ENCODE measurements around the gene OSBPL3.

OSBPL3 gene

DNA sequence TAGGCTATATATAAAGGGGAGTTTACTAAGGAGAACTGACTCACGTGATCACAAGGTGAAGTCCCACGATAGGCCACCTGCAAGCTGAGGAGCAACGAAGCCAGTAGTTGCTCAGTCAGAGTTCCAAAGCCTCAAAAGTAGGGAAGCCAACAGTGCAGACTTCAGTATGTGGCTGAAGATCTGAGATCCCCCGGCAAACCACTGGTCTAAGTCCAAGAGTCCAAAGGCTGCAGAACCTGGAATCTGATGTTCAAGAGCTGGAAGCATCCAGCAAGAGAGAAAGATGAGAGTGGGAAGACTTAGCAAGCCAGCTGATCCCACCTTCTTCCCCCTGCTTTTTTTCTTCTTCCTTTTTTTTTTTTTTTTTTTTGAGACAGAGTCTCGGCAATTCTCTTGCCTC is 195.7 kb downstream of the OSBPL3 start:
- no peak for DNase-seq

DNA sequence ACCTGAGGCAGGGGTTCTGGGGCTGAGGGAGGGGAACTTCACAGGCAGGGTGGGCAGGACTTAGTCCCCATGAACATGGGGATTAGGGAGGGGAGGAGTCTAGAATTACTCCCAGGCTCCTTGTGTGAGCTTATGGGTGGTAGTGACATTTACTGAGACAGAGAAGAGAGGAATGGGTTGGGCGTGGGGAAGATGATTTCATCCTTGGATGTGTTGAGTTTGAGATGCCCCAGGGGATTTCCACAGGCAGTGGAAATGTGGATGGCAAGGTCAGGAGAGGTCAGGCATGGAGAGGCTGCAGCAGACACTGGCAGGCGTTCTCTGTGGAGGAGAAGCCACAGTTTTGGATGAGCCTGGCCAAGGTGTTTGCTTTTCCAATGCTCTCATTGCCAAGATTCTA is 196.3 kb downstream of the OSBPL3 start:
- DNase-seq, result no peak

DNA sequence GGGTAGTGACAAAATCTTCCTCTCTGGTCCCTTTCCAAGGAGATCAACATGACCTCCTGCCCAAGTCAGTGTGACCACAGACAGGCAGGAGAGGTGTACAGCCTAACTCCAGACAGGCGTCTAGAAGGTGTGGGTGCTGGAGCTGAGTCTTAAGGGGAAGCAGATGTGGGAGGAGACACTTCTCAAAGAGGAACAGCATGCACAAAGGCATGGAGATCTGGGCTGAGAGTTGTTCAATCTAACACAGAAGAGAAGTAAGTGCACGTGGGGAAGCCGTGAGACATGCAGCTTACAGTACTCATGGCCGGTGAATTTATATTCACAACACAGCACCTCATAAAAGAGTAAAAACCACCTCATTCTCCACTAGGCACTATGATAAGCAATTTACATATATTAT is 198.9 kb downstream of the OSBPL3 start:
- no peak for DNase-seq

DNA sequence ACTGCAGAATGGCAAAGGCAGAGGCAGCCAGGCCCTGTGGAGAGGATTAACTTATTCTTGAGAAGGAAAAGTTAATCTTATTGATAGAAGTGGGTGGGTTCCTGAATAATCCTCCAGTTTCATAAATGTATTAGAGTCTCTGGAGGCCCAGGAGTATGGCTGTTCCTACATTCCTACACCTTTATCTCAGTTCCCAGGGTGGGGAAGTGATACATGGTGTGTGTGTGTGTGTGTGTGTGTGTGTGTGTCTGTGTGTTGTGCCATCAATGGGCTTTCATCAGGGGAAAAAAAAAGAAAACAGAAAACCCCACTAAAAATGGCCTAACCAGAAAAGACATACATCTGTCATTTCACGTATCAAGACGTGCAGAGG is 200.7 kb downstream of the OSBPL3 start:
- DNase-seq, result no peak

DNA sequence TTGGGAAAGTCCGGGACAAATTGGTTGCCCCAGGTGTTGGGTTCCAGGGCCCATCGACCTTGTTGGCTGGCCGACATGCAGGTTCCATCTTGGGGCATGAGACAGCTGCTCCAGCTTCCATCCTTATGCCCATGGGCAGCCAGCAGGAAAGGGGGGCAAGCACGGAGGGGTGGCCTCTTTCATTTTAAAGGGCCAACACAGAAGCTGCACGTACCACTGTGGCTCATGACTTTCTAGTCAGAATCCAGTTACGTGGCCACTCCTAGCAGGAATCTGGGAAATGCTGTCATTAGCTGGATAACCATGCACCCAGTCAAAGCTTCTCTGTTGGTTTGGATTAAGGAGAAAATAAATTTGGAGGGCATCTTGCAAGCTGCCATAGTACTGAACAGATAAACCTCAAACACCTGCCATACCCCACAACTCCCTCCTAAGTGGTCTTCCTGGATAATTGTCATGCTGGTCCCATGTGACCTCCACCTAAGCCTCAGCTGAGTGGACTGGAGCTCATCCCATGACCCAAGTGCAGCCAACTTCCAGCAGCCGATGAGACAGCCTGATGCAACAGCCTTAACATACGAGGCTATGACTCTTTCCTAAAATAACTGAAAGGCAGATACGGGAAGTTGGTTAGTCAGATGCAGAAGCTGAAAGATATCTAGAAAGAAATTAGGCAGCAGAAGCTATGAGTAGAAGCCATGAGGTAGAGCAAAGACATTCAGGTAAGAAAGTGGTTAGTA is 201.3 kb downstream of the OSBPL3 start:
- DNase-seq, result peak; percentile 81

DNA sequence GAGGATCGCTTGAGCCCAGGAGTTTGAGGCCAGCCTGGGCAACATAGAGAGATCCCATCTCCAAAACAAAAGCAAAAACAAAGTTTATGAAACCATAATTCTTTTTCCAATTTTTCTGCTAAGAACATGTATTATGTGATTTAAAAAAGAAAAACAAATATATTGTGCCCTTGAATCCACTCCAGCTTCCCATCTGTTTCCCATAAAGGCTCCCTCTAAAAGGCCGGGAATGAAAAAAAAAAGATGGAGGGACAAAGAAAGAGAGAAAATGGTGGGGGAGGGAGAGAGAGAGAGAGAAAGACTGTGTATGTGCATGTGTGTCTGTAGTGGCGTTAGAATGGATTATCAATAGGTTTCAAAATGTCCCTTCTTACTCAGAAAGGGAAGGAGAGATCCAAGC is 202.2 kb downstream of the OSBPL3 start:
- no peak for DNase-seq

DNA sequence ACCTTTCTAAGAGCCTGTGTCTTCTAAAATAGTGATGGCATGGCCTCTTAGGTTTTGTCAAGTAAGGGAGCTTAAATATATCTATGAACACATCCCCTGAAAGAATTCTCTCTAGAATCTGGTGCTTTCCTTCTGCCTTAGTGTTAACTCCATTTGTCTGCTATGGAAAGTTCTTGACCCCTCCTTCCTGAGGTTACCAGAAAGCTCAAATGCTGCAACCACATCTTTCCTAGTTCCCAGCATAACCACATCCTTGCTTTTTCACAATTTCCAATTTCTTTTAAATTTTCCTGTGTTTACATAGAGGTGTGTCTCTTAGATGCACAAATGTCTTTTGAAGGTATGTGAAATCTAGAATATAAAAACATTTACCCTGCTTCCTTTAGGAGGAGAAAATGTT is 206.3 kb downstream of the OSBPL3 start:
- no peak for DNase-seq

DNA sequence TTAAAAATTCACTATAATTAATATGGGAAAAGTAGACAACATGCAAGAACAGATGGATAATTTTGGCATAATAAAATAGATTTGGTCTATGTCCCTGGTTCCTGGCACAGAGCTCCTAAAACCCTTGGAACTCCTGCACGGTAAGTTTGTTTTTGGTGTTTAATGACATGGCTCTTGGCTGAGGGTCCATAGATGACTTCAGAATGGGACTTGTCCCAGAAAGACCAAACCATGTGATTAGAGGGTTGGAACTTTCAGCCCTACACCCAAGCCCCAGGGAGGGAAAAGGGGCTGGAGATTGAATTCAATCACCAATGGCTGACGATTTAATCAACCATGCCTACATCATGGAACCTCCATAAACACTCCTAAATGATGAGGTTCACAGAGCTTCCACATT is 210.1 kb downstream of the OSBPL3 start:
- DNase-seq, result no peak

DNA sequence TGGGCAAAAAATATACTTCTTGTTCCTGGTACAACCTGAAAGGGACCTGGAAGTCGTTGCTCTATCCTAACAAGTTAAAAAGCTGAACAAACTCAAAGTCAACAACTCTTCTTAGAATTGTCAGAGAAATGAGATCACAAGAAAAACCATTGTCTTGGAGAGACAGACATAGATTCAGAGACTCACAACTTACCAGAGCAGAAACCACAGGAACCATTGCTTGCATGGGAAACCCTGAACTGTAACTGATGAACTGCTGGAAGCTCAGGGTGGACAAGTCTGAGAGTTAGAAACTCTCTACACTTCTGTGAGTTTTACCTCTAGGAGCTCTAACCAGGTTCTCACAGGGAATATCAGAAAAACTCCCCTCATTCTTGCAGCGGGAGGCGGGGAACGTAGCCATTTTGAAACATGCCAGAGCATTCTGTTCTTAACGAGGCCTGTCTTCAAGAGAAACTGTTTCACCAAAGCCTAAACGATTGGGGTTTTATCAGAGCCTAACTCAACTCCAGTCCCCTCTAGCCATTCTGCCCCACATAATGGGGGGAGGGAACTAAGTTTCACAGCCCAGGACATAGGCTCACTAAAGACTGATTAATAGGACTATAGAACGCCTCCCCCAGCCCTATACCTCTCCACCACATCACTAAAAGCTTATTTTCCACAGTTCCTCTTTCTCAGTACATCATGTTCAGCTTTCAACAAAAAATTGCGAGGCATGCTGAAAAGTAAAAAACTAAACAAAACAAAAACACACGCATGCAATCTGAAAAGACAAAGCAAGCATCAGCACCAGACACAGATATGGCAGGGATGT is 210.8 kb downstream of the OSBPL3 start:
- no peak for DNase-seq

DNA sequence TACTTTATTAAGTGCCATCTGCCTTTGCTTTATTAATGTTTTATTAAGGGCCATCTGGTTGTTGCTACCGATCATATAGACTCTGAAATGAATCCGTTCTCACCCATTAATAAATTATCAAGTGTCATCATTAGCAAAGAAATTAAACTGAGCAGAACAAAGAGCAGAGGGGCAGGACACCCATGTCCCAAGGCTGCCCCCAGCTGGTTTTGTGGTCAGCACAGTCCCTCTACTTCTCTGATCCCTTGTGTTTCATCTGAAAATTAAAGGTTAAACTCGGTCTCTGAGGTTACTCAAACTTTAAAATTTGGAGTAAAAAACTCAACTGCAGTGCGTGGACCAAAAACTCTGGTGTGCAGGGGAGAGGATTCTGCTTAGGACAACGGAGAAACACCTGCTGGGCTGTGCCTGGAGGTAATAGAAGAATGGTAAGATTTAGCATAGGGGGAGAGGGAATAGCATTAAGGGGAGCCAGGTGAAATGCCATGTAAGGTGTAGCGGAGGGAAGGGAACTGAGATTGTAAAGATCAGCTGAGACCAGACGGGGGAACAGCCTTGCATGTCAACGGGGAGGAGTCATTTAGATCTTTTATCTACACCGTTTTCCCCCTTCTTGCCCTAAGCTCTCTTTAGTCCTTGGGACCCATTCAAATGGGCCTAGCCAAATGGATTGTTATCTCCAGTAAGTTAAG is 212.0 kb downstream of the OSBPL3 start:
- DNase-seq, result no peak

DNA sequence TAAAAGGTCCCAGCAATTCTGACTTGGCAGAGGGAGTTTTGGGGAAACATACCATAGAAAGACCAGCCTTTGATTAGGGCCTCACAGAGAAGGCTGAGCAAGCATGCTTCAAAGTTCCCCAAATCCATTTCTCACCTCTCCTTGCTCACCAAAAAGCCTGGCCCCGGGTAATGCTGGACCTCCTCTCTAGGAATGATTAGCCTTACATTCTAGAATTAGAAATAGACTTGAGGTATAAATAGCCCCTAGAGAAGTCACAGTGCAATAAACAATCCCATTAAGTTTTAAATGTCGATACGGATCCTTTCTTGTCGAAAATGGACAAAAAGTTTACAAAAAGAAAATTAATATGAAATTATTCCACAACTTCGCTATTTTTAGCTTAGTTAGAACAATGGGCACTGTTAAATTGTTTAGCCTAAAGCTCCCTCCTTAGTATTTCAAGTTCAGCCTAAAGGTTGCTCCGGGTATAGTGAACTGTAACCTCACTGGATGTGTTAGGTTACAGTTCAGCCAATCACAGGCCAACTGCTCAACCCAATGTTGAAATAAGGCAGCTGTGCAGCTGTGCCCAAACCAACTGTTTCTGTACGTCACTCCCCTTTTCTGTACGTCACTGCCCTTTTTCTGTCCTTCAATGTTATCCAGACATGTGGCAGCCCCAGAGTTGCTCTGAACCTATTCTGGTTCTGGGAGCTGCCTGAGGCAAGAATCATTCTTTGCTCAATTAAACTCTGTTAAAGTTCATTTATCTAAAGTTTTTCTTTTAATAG is 214.8 kb downstream of the OSBPL3 start:
- DNase-seq, result no peak

DNA sequence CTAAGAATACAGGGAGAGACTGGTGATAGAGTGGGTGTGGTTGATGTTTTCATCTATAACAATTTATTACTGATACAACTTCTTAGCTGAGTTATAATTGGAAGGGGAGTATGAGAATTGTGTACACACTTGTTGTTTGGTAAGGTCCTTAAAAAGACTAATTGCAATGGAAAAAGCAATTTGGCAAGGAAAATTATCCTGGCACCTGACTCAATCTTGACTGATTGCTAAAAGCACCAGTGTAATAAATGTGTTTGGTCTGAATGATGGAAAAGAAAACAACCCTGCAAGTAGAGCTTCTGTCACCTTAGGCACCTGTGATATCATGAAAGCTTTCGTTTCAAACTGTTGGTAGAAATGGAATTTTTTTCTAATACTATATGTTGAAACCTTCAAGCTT is 216.0 kb downstream of the OSBPL3 start:
- DNase-seq, result no peak

DNA sequence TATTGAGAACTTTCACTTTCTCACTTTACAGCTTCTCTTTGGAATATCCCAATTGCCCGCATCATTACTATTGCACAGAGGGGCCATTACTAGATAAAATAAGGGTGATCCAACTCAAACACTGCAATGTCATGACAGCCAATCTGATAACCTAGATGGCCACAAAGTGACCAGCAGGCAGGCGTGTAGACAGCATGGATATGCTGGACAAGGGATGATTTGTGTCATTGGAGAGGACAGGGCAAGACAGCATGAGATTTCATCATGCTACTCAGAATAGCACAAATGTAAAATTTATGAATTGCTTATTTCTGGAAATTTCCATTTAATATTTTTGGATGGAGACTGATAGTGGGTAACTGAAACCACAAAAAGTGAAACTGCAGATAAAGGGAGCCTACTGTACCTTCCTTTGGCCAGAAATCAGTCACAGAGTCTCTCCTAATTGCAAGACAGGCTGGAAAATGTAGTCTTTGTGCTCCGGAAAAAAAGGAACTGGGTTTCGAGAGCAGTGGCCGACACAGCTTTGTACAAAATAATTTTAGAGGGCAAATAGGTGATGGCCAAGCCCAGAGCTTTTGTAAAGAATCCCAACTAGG is 216.6 kb downstream of the OSBPL3 start:
- no peak for DNase-seq

DNA sequence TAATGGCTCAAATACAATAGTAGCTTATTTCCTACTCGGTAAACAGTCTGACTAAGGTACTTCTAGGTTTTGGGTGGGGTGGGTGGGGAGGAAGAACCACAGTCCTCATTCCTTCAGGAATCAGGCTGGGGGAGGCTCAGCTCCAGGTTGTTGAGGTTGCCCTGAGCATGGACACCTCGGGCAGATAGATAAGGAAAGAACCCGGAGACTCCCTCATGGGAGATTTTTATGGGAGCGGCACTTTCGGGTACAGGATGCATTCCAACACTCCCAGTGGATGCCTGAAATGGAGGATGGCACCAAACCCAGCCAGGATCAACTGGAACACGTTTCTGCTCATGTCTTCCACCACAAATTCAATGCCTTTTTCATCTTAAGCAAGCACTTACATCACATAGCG is 217.2 kb downstream of the OSBPL3 start:
- DNase-seq, result no peak

DNA sequence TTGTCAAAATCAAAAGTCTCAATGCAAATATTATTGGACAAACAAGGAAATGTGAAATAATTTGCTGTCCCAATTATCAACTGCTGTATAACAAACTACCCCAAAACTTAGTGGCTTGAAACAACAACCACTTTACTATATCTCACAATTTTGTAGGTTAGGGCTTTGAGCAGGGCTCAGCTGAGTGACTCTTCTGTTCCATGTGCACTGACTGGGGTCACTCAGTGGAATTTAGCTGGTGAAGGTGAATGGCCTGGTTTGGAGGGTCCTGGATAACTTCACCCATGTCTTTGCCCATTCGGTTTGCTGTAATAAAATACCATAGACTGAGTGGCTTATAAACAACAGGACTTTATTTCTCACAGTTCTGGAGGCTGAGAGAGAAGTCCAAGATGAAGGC is 219.0 kb downstream of the OSBPL3 start:
- DNase-seq, result no peak

DNA sequence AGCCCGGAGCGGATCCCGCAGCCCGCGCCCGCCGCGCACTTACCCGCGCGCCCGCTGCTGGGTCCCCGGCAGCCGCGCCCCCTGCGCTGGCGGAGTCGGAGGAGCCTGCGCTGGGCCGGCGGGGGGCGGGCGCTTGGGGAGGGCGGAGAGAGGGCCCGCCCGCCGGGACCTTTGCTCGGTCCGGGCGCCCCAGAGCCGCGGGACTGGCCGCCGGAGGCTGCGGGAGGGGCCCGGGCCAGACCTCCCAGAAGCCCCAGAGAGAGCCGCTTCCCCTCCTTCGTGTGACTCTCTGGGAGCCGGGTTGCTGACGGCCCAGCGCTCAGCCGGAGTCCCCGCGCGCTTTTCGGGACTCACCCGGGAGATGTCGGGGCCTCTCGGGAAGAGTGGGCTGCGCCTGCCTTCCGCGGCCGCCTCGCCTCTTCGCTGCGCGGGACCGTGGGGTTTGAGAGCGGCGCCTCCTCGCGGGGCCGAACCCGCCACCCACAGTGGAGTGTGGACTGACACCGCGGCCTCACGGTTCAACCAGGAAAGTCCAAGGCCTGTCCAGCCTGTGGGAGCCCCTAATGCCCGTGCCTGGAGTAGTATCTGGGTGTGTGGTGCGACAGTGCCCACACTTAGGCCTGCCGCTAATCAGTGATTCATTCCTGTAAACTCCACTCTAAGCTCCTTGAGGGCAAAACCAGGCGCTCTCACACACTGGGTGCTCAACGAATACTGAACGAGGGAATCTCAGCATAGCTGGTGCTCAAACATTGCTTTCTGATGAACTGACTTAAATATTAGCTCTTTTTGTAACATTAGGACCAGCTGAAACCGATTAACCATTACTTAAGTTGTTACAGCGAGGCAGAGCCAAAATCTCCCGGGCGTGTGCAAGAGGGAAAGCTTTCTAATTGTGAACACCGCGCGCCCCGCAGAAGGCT is 222.4 kb downstream of the OSBPL3 start, which contains the start of gene GSDME:
TSS of gene GSDME (minus strand) at position 112 of the 923 bp plus-strand sequence. CDS start 7,690 bp downstream, outside the sequence.
- peak; percentile 63 for DNase-seq

DNA sequence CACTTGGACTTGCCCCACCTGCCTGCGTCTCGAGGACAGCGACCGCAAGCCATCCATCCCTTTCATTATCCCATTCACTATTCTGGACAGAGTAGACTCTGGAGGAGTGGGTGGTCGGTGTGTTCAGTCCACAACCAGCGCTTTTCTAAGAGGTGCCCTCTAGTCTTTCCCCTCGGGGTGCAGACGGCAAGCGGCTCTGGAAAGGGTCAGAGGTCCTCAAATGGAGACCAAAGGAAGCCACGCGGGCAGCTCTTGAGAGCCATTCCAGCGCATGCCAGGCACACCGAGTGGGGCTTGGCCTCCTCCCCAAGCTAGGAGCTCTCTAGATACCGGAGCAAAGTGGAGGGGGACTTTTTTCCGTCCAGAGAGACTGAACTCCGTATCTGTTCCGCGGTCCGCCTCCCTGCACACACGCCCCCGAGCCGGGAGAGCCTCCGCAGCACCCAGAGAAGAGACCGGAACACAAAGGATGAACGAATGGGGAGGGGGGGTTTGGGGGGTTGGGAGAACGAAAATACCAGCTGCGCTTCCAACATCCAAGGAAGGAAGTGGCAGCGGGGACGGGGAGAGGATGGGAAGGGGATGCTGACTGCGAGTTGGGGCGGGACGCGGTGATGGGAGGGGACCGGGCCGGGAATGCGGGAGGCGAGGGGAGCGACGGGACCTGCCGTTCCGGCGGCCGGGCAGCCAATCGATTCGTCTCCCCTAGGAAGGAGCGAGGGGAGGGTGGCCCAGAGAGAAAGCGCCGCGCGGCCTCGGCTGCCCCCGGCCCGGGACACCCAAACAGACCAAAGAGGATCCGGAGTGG is 223.2 kb downstream of the OSBPL3 start:
- peak; percentile 64 for DNase-seq

DNA sequence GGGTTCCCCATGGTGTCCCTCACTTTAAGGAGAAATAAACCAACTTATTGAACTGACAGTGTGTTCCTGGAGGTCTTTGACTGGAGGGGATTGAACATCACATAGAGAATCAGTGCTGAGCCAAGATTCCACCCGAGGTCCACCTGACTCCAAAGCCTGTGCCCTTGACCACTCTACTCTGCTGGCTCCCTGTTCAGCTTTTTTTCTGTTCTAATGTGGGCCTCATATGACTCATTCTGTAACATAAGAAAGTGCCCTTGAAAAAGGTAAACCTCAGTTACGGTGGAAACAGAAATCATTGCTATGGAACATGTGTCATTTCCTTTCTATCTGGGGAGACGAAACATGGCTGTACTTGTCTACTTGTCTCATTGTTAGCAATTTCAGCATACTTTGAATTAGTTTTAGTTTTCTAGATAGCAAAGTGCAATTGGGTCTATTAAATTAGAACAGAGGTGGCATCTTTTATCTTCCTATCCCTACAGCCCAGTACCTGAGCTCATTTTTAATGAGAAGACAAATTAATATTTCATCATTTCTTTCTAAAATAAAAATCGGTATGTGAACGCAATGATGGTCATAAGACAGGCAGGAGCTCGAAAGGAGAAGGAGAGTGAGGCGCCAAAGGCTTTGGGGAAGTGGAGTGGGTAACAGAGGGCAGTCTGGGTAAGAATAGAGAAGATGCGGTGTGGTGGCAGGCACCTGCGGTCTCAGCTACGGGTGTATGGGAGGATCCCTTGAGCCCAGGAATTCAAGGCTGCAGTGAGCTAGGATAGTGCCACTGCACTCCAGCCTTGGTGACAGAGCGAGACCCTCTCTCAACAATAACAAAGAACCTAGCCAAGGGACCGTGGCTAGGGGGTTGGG is 224.2 kb downstream of the OSBPL3 start:
- peak; percentile 61 for DNase-seq

DNA sequence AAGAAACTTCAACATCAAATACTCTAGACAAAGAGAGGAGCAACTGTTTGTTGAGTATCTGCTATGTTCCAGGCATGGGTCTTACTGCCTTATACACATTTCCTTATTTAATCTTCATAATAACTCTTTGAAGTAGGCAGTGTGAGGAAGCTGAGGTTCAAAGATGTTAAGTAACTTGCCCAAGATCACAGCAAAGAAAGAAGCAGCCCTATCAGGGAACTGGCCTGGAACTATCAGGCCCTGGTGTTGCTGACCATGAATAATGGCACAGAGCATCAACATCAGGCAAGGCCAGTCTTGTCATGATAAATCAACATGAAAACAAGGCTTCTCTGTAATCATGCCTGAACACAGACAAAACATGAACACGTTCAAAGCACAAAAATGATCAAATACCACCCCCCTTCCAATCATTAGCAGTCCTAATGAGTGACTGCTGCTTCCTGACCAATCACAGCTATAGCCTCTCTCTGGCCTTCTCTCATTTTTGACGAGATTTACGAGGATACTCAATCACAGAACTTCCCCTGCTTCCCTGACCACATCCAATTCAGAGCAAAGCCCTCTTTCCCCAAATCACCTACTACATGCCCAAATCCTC is 225.0 kb downstream of the OSBPL3 start:
- DNase-seq, result no peak

Data from fibroblast of skin of right quadriceps (primary cell).